ENCODE data around the gene PNPLA2. TPM values are rescaled to one million over a fixed set of nuclear protein-coding genes. Genes with fewer than 3 reads are reported as not detected.

PNPLA2 gene
- 20.5 and 23.8 TPM in 2 replicates for total RNA-seq

GRCh38 chr11:818396-819128 is at the start of gene PNPLA2:
TSS of gene PNPLA2 (plus strand) at chr11:818914. CDS start at chr11:819719, 805 bp downstream.

GRCh38 chr11:777288-778255 is 41.1 kb upstream of the PNPLA2 start, which contains the start of gene GATD1:
TSS of gene GATD1 (minus strand) at chr11:777487. CDS start at chr11:777462, 25 bp downstream.

GRCh38 chr11:789943-790342 is 28.8 kb upstream of the PNPLA2 start, which contains the start of gene CEND1:
TSS of gene CEND1 (minus strand) at chr11:790090. CDS start at chr11:788576, 1,514 bp downstream.

GRCh38 chr11:798093-798713 is 20.5 kb upstream of the PNPLA2 start, which contains the start of gene SLC25A22:
TSS of gene SLC25A22 (minus strand) at chr11:798281. CDS start at chr11:795006, 3,275 bp downstream.

GRCh38 chr11:809287-810039 is 9.3 kb upstream of the PNPLA2 start, which contains the start of gene RPLP2:
TSS of gene RPLP2 (plus strand) at chr11:809967. CDS start at chr11:810235, 268 bp downstream.

GRCh38 chr11:827897-828192 is 9.1 kb downstream of the PNPLA2 start, which contains the start of gene CRACR2B:
TSS of gene CRACR2B (plus strand) at chr11:827919. CDS start at chr11:828608, 689 bp downstream.

GRCh38 chr11:832529-833113 is 13.9 kb downstream of the PNPLA2 start, which contains the start of gene CD151:
TSS of gene CD151 (plus strand) at chr11:832952. CDS start at chr11:836070, 3,118 bp downstream.

GRCh38 chr11:842370-843002 is 23.8 kb downstream of the PNPLA2 start, which contains the start of the genes POLR2L and TSPAN4:
TSS of gene POLR2L (minus strand) at chr11:842529. CDS start at chr11:842508, 21 bp downstream.
TSS of gene TSPAN4 (plus strand) at chr11:842852. CDS start at chr11:850305, 7,453 bp downstream.

Other genes with a start within 250 kb of the PNPLA2 start
- gene PHRF1, start 242.4 kb upstream of the PNPLA2 start, total RNA-seq: 18.1 and 20.5 TPM in 2 replicates
- gene IRF7, start 203.0 kb upstream of the PNPLA2 start, total RNA-seq: 11.1 and 16.3 TPM in 2 replicates
- gene CDHR5, start 194.0 kb upstream of the PNPLA2 start, total RNA-seq: not detected in 2 replicates
- gene SCT, start 191.7 kb upstream of the PNPLA2 start, total RNA-seq: not detected in 2 replicates
- 0.15 TPM in 1 of 2 replicates, not detected in the other for gene DRD4, start 181.6 kb upstream of the PNPLA2 start, total RNA-seq
- 20.7 and 27.2 TPM in 2 replicates for gene DEAF1, start 123.7 kb upstream of the PNPLA2 start, total RNA-seq
- gene TMEM80, start 123.1 kb upstream of the PNPLA2 start, total RNA-seq: 8.2 and 8.9 TPM in 2 replicates
- 11.8 and 13.5 TPM in 2 replicates for gene EPS8L2, start 112.7 kb upstream of the PNPLA2 start, total RNA-seq
- gene TALDO1, start 71.5 kb upstream of the PNPLA2 start, total RNA-seq: 157 and 164 TPM in 2 replicates
- gene GATD1, start 41.4 kb upstream of the PNPLA2 start, total RNA-seq: 26.3 and 28.1 TPM in 2 replicates
- gene CEND1, start 28.8 kb upstream of the PNPLA2 start, total RNA-seq: 3.9 and 6.1 TPM in 2 replicates
- 12.9 and 13.6 TPM in 2 replicates for gene SLC25A22, start 20.6 kb upstream of the PNPLA2 start, total RNA-seq
- gene PIDD1, start 13.7 kb upstream of the PNPLA2 start, total RNA-seq: 17.2 and 21.9 TPM in 2 replicates
- gene RPLP2, start 8.9 kb upstream of the PNPLA2 start, total RNA-seq: 679 and 752 TPM in 2 replicates
- 3.0 and 6.1 TPM in 2 replicates for gene CRACR2B, start 9.0 kb downstream of the PNPLA2 start, total RNA-seq
- 585 and 606 TPM in 2 replicates for gene CD151, start 14.0 kb downstream of the PNPLA2 start, total RNA-seq
- gene POLR2L, start 23.6 kb downstream of the PNPLA2 start, total RNA-seq: 290 and 350 TPM in 2 replicates
- gene TSPAN4, start 23.9 kb downstream of the PNPLA2 start, total RNA-seq: 186 and 200 TPM in 2 replicates
- gene CHID1, start 91.9 kb downstream of the PNPLA2 start, total RNA-seq: 70.1 and 73.7 TPM in 2 replicates
- gene AP2A2, start 107.0 kb downstream of the PNPLA2 start, total RNA-seq: 42.9 and 43.7 TPM in 2 replicates
- gene MUC6, start 217.8 kb downstream of the PNPLA2 start, total RNA-seq: not detected in 2 replicates

Measured in bronchus fibroblast of lung (primary cell).